GM21786 (cell line): ENCODE data around the gene ASXL1.

Experiments used
- ATAC-seq: cut with Tn5 transposase; IDR thresholded peaks from one replicate; pipeline ENCODE4 v1.9.1; 2021; ENCODE audit not compliant: unreplicated experiment

ASXL1 gene

GRCh38 chr20:32477594-32478512 is 119.7 kb downstream of the ASXL1 start:
- ATAC-seq, result no peak

GRCh38 chr20:32478576-32478975 is 120.4 kb downstream of the ASXL1 start:
- no peak for ATAC-seq

- no peak for ATAC-seq
Observed at GRCh38 chr20:32479012-32479411, 120.9 kb downstream of the ASXL1 start.

GRCh38 chr20:32479697-32480171 is 121.6 kb downstream of the ASXL1 start:
- no peak for ATAC-seq

GRCh38 chr20:32480371-32481241 is 122.5 kb downstream of the ASXL1 start:
- ATAC-seq, result no peak

- ATAC-seq, result no peak
Observed at GRCh38 chr20:32481311-32482142, 123.4 kb downstream of the ASXL1 start.

- no peak for ATAC-seq
Observed at GRCh38 chr20:32482143-32482441, 124.0 kb downstream of the ASXL1 start.

- ATAC-seq, result no peak
Observed at GRCh38 chr20:32482442-32483261, 124.5 kb downstream of the ASXL1 start.

GRCh38 chr20:32483351-32484224 is 125.5 kb downstream of the ASXL1 start:
- ATAC-seq, result no peak

- ATAC-seq, result no peak
Observed at GRCh38 chr20:32484225-32484957, 126.3 kb downstream of the ASXL1 start.

GRCh38 chr20:32484958-32485769 is 127.0 kb downstream of the ASXL1 start:
- peak; percentile 71 for ATAC-seq

- ATAC-seq, result no peak
Observed at GRCh38 chr20:32485770-32486478, 127.8 kb downstream of the ASXL1 start.

- ATAC-seq, result no peak
Observed at GRCh38 chr20:32487381-32487780, 129.2 kb downstream of the ASXL1 start.

GRCh38 chr20:32488066-32488838 is 130.1 kb downstream of the ASXL1 start:
- ATAC-seq, result no peak
